HepG2 (cell line): Measurements from ENCODE around the gene RAB22A. TPM values are rescaled to one million over a fixed set of nuclear protein-coding genes. Genes with fewer than 3 reads are reported as not detected.

Experiments used
- BRD4 ChIP-seq: sonication (generic); formaldehyde crosslinking; IDR thresholded peaks from 2 replicates; pipeline ENCODE4 v1.4.0; 2020; ENCODE audit warnings: missing genetic modification reagents
- CBX1 ChIP-seq: IDR thresholded peaks from one replicate; pipeline ENCODE4 v1.6.1; 2016; ENCODE audit warnings: antibody characterized with exemption, low read depth
- FOSL2 ChIP-seq: sonication (generic); formaldehyde crosslinking; IDR thresholded peaks from 2 replicates; pipeline ENCODE4 v1.4.0; 2020; ENCODE audit warnings: missing genetic modification reagents
- FOXO1 ChIP-seq: sonication (generic); formaldehyde crosslinking; IDR thresholded peaks from 2 replicates; pipeline ENCODE4 v1.4.0; 2020; ENCODE audit warnings: missing genetic modification reagents
- HOXA3 ChIP-seq: sonication (generic); formaldehyde crosslinking; IDR thresholded peaks from 2 replicates; pipeline ENCODE4 v1.5.0; 2020; ENCODE audit warnings: missing genetic modification reagents
- HOXA5 ChIP-seq: sonication (generic); formaldehyde crosslinking; IDR thresholded peaks from 2 replicates; pipeline ENCODE4 v1.4.0; 2020; ENCODE audit warnings: missing genetic modification reagents
- IKZF1 ChIP-seq: fragments of 450-650 bp; IDR thresholded peaks from 2 replicates; pipeline ENCODE4 v1.7.1; 2016
- IRF2 ChIP-seq: IDR thresholded peaks from 2 replicates; pipeline ENCODE4 v1.6.1; 2018; ENCODE audit warnings: missing genetic modification reagents, missing compliant biosample characterization
- ISX ChIP-seq: sonication (generic); formaldehyde crosslinking; conservative IDR thresholded peaks from 2 replicates; pipeline ENCODE4 v1.5.0; 2020; ENCODE audit warnings: missing genetic modification reagents
- NR3C1 ChIP-seq: sonication (generic); formaldehyde crosslinking; IDR thresholded peaks from 2 replicates; pipeline ENCODE4 v1.4.0; 2020; ENCODE audit warnings: missing genetic modification reagents
- PAX8 ChIP-seq: sonication (generic); formaldehyde crosslinking; IDR thresholded peaks from 2 replicates; pipeline ENCODE4 v1.8.0; 2022; ENCODE audit warnings: mild to moderate bottlenecking, missing genetic modification reagents, borderline replicate concordance
- PCBP1 ChIP-seq: fragments of 200-400 bp; formaldehyde crosslinking; IDR thresholded peaks from 2 replicates; pipeline ENCODE4 v1.6.1; 2017; ENCODE audit warnings: mild to moderate bottlenecking, low read depth, low read length, borderline replicate concordance
- POLR2AphosphoS5 ChIP-seq: IDR thresholded peaks from 2 replicates; pipeline ENCODE4 v1.6.1; 2012; ENCODE audit warnings: low read depth, low read length
- RARA ChIP-seq: IDR thresholded peaks from 2 replicates; pipeline ENCODE4 v1.6.1; 2016; ENCODE audit warnings: missing genetic modification reagents, missing compliant biosample characterization
- SMAD3 ChIP-seq: sonication (generic); formaldehyde crosslinking; IDR thresholded peaks from 2 replicates; pipeline ENCODE4 v1.4.0; 2020; ENCODE audit warnings: missing genetic modification reagents
- SNAPC2 ChIP-seq: sonication (generic); formaldehyde crosslinking; IDR thresholded peaks from 2 replicates; pipeline ENCODE4 v1.8.1; 2022; ENCODE audit warnings: mild to moderate bottlenecking, missing genetic modification reagents
- TARDBP ChIP-seq: sonication (generic); formaldehyde crosslinking; IDR thresholded peaks from 2 replicates; pipeline ENCODE4 v1.8.0; 2022; ENCODE audit warnings: mild to moderate bottlenecking, missing genetic modification reagents
- TEAD3 ChIP-seq: optimal IDR thresholded peaks from 2 replicates; pipeline ENCODE3; 2016; ENCODE audit warnings: borderline replicate concordance
- ZNF230 ChIP-seq: sonication (generic); formaldehyde crosslinking; IDR thresholded peaks from 2 replicates; pipeline ENCODE4 v1.4.0; 2020; ENCODE audit warnings: mild to moderate bottlenecking, missing genetic modification reagents
- ZNF3 ChIP-seq: IDR thresholded peaks from 2 replicates; pipeline ENCODE4 v1.7.0; 2017; ENCODE audit warnings: inconsistent platforms
- ZNF33A ChIP-seq: sonication (generic); formaldehyde crosslinking; IDR thresholded peaks from 2 replicates; pipeline ENCODE4 v1.5.1; 2020; ENCODE audit warnings: missing genetic modification reagents, mild to moderate bottlenecking, moderate library complexity, borderline replicate concordance
- ZNF350 ChIP-seq: sonication (generic); formaldehyde crosslinking; IDR thresholded peaks from 2 replicates; pipeline ENCODE4 v1.4.0; 2020; ENCODE audit warnings: mild to moderate bottlenecking, low read depth, missing genetic modification reagents, borderline replicate concordance
- ZNF552 ChIP-seq: sonication (generic); formaldehyde crosslinking; IDR thresholded peaks from 2 replicates; pipeline ENCODE4 v1.9.0; 2022; ENCODE audit warnings: missing genetic modification reagents, mild to moderate bottlenecking, borderline replicate concordance
- ZNF570 ChIP-seq: sonication (generic); formaldehyde crosslinking; IDR thresholded peaks from 2 replicates; pipeline ENCODE4 v1.4.0; 2020; ENCODE audit warnings: mild to moderate bottlenecking, missing genetic modification reagents, borderline replicate concordance
- ZNF616 ChIP-seq: sonication (generic); formaldehyde crosslinking; IDR thresholded peaks from 2 replicates; pipeline ENCODE4 v1.5.0; 2020; ENCODE audit warnings: low read depth, mild to moderate bottlenecking, missing genetic modification reagents
- ZNF713 ChIP-seq: sonication (generic); formaldehyde crosslinking; IDR thresholded peaks from 2 replicates; pipeline ENCODE4 v1.4.0; 2020; ENCODE audit warnings: mild to moderate bottlenecking, missing genetic modification reagents
- polyA plus RNA-seq, 8 experiments: library from polyadenylated mRNA; depleted of rRNA in 3 of 8; stranded (reverse) in 7 of 8; unstranded in 1 of 8; fragments of >200 nt; fragmentation: Illumina TruSeq in 4 of 8; extraction: Trizol in 4 of 8; gene quantifications; 2 replicates each; pipeline versions ENCODE4 v1.2.1 to v1.2.3, GENCODE V29; 2011 to 2016; ENCODE audit warnings: low read depth in 4 of 8, missing spikeins in 1 of 8, mixed read lengths in 1 of 8; ENCODE audit not compliant: insufficient read depth in 1 of 8
- total RNA-seq, 5 experiments: library from RNA; depleted of rRNA; stranded (reverse); fragments of >200 nt; fragmentation: Illumina TruSeq; extraction: Trizol; gene quantifications; 2 replicates each; pipeline ENCODE4 v1.2.3, GENCODE V29; 2016; ENCODE audit warnings: low read depth in 1 of 5
- TF ChIP-seq, protein P1 (sequence below): sonication (generic); formaldehyde crosslinking; IDR thresholded peaks from 2 replicates; pipeline ENCODE4 v1.8.0; 2022; ENCODE audit warnings: low read depth, missing genetic modification reagents
- TF ChIP-seq, protein P2 (sequence below): sonication (generic); formaldehyde crosslinking; IDR thresholded peaks from 2 replicates; pipeline ENCODE4 v1.4.0; 2020; ENCODE audit warnings: low read depth, mild to moderate bottlenecking, missing genetic modification reagents
- TF ChIP-seq, protein P3 (sequence below): sonication (generic); formaldehyde crosslinking; IDR thresholded peaks from 2 replicates; pipeline ENCODE4 v1.4.0; 2020; ENCODE audit warnings: missing genetic modification reagents

RAB22A gene
- total and polyA plus RNA-seq, 2 of the 13 experiments (the other 11 are each of a cell fraction or from before 2014, with no cell fraction given): 10.7 to 11.2 TPM

DNA sequence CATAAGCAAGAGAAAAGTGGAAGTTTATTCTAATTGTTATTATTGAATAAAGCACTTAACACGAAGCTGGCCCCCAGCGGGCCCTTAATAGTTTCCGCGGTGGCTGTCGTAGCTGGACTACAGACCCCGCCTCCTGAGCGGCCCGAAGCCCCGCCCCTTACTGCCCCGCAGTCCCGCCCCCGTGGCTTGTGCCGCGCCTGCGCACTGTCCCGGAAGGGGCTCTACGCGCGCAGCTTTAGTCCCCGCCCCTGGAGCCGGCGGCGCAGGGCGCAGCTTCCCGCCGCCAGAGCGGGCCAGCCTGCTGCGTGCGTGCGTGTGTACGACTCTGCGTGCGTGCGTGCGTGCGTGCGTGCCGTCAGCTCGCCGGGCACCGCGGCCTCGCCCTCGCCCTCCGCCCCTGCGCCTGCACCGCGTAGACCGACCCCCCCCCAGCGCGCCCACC lies 79.4 kb downstream of the RAB22A start, which contains the start of gene VAPB (continued):
- TF ChIP-seq, protein P1, sequence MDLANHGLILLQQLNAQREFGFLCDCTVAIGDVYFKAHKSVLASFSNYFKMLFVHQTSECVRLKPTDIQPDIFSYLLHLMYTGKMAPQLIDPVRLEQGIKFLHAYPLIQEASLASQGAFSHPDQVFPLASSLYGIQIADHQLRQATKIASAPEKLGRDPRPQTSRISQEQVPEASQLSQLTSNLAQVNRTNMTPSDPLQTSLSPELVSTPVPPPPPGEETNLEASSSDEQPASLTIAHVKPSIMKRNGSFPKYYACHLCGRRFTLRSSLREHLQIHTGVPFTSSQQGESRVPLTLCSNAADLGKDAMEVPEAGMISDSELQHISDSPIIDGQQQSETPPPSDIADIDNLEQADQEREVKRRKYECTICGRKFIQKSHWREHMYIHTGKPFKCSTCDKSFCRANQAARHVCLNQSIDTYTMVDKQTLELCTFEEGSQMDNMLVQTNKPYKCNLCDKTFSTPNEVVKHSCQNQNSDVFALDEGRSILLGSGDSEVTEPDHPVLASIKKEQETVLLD (CRISPR knock-in tag): no peak; the same call in none of the 2 replicates
- TF ChIP-seq IKZF1: no peak
- TF ChIP-seq SNAPC2 (CRISPR knock-in tag): peak; percentile 87; the same call in 1 of the 2 replicates
- TF ChIP-seq PCBP1: no peak
- TF ChIP-seq ISX (CRISPR knock-in tag): no peak
- TF ChIP-seq TEAD3 (CRISPR knock-in tag): peak; percentile 72
- peak; percentile 45 for TF ChIP-seq ZNF350 (CRISPR knock-in tag)
- TF ChIP-seq HOXA5 (CRISPR knock-in tag): peak; percentile 93
- TF ChIP-seq ZNF3 (CRISPR knock-in tag): no peak
- peak; percentile 59; the same call in 1 of the 2 replicates for TF ChIP-seq ZNF552 (CRISPR knock-in tag)
- TF ChIP-seq SMAD3 (CRISPR knock-in tag): no peak
- no peak for TF ChIP-seq ZNF33A (CRISPR knock-in tag)
- TF ChIP-seq ZNF713: peak; percentile 44
- TF ChIP-seq FOSL2 (CRISPR knock-in tag): peak; percentile 25; the same call in 1 of the 2 replicates
- TF ChIP-seq BRD4: no peak
- TF ChIP-seq FOXO1 (CRISPR knock-in tag): peak; percentile 79
- peak; percentile 88 for TF ChIP-seq TARDBP (CRISPR knock-in tag)
- TF ChIP-seq, protein P2, sequence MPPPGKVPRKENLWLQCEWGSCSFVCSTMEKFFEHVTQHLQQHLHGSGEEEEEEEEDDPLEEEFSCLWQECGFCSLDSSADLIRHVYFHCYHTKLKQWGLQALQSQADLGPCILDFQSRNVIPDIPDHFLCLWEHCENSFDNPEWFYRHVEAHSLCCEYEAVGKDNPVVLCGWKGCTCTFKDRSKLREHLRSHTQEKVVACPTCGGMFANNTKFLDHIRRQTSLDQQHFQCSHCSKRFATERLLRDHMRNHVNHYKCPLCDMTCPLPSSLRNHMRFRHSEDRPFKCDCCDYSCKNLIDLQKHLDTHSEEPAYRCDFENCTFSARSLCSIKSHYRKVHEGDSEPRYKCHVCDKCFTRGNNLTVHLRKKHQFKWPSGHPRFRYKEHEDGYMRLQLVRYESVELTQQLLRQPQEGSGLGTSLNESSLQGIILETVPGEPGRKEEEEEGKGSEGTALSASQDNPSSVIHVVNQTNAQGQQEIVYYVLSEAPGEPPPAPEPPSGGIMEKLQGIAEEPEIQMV (CRISPR knock-in tag): 0 out of 2 replicates have a peak, but pooled peaks have one; percentile 60
- 0 out of 2 replicates have a peak, but pooled peaks have one; percentile 28 for TF ChIP-seq ZNF616 (CRISPR knock-in tag)
- TF ChIP-seq ZNF230 (CRISPR knock-in tag): peak; percentile 77; the same call in 1 of the 2 replicates
- peak; percentile 97 for TF ChIP-seq HOXA3 (CRISPR knock-in tag)
- TF ChIP-seq RARA: peak; percentile 10; the same call in 1 of the 2 replicates
- TF ChIP-seq CBX1: peak; percentile 30
- peak; percentile 76 for TF ChIP-seq POLR2AphosphoS5
- TF ChIP-seq, protein P3, sequence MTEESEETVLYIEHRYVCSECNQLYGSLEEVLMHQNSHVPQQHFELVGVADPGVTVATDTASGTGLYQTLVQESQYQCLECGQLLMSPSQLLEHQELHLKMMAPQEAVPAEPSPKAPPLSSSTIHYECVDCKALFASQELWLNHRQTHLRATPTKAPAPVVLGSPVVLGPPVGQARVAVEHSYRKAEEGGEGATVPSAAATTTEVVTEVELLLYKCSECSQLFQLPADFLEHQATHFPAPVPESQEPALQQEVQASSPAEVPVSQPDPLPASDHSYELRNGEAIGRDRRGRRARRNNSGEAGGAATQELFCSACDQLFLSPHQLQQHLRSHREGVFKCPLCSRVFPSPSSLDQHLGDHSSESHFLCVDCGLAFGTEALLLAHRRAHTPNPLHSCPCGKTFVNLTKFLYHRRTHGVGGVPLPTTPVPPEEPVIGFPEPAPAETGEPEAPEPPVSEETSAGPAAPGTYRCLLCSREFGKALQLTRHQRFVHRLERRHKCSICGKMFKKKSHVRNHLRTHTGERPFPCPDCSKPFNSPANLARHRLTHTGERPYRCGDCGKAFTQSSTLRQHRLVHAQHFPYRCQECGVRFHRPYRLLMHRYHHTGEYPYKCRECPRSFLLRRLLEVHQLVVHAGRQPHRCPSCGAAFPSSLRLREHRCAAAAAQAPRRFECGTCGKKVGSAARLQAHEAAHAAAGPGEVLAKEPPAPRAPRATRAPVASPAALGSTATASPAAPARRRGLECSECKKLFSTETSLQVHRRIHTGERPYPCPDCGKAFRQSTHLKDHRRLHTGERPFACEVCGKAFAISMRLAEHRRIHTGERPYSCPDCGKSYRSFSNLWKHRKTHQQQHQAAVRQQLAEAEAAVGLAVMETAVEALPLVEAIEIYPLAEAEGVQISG (CRISPR knock-in tag): peak; percentile 87
- peak; percentile 78; the same call in 1 of the 2 replicates for TF ChIP-seq PAX8 (CRISPR knock-in tag)
- no peak; the same call in none of the 2 replicates for TF ChIP-seq IRF2 (CRISPR knock-in tag)
- no peak for TF ChIP-seq NR3C1 (CRISPR knock-in tag)
- TF ChIP-seq ZNF570 (CRISPR knock-in tag): no peak
